ENCODE data around the gene KCNQ4. TPM values are rescaled to one million over a fixed set of nuclear protein-coding genes. Genes with fewer than 3 reads are reported as not detected.

KCNQ4 gene
- total and polyA plus RNA-seq, 7 experiments from 2014 or later = 0.10 to 0.97 (median 0.20) TPM; not detected in 1

DNA sequence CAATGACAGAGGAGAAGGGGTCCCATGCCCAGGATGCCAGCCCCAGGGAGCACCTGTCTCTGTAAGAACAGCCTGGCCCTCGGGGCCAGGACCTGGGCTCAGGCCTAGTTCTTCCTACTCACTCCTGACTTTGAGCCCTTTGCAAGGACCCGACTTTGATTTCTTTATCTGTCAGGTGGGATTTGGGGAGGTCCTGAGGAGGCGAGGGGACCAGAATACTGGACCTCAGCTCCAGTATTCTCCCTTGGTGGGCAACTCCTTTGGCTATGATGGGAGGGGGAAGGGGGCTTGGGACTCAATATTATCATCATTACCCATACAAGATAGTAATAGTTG lies 18.1 kb downstream of the KCNQ4 start:
- Histone ChIP-seq H3K9me3 (ENCODE audit: control insufficient read depth in 2 of 3, low read length in 3 of 3) (no peaks in the 10 kb centered on the region), H3K27me3 (ENCODE audit: control insufficient read depth in 2 of 2, insufficient read depth in 2 of 2, low read length in 2 of 2) (no peaks in the 10 kb centered on the region), H3K36me3 (ENCODE audit: control insufficient read depth in 2 of 3, insufficient read depth in 3 of 3, low read length in 3 of 3) (no peaks in the 10 kb centered on the region), H3K27ac (ENCODE audit: low read depth, low read length) (peak overlapping the region; percentile 77), H3K4me3 (ENCODE audit: low read length) (peak overlapping the region; percentile 65), H3K4me1 (ENCODE audit: control insufficient read depth in 2 of 2, insufficient read depth in 2 of 2, low read length in 2 of 2) (peaks cover 18 to 24% of the 10 kb centered on the region in 2 donors)
- peak overlapping the region; percentile 70 to 89 (median 78) for H3K4me3 Mint-ChIP-seq
- ChIA-PET POLR2A (interaction anchor here (0.8 to 1.5 kb wide), 2 partner anchors 17 to 28 kb away, joined by 3 read pairs; no protein-coding TSS in a partner anchor), CTCF (no interaction called here)
- peaks cover 0 to 3% (median 0%) of the 10 kb centered on the region in 11 donors for H3K9me3 Mint-ChIP-seq
- peaks cover 0 to 2% (median 0%) of the 10 kb centered on the region in 5 donors for H3K27me3 Mint-ChIP-seq
- H3K27ac Mint-ChIP-seq = peak overlapping the region; percentile 13 to 92 (median 79)
- DNase-seq (no peak), ATAC-seq (no peak)
- H3K36me3 Mint-ChIP-seq = no peaks in the 10 kb centered on the region
- peaks cover 15 to 46% (median 36%) of the 10 kb centered on the region in 7 donors for H3K4me1 Mint-ChIP-seq
- intact Hi-C loops (cut with micrococcal nuclease) = loop anchor here (1.0 to 2.0 kb wide), 8 partner anchors 17 to 271 kb away; partner anchors contain the start of genes CITED4 (in 2 of the 2), CTPS1 (in 1 of the 2), NFYC (in 1 of the 2) and RIMS3 (in 1 of the 2)

DNA sequence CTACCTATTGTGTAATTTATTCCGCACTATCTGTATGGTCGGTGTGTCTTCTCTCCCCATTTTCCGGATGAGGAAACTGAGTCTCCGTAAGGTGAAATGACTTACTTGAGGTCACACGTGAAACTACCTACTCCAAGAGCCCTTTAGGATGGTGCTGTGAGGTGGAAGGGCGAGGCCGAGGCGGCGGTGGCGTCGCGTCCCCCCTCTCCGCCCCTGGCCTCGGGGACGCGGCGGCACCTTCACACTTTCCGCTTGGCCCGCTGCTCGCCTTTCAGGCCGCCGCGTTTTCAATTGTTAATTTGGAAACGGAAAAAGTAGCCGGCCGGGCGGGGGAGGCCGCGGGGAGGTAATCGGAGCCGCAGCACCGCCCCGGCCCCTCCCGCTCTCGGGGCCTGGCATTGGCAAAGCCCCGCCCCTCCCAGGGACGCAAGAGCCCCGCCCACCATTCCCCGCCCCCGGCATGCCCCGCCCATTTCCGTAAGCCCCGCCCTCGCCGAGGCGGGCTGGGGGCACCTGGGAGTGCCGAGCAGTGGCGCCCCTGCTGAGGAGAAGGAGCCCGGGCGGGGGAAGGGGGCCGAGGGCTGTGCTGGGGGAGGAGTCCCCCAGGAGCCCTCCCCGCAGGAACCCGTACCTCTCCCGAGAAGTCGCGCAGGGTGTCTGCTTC lies 18.6 kb downstream of the KCNQ4 start:
- ATAC-seq (peak; percentile 98), DNase-seq (peak; percentile 76 to 87 (median 84))
- Mint-ChIP-seq H3K36me3 (no peaks in the 10 kb centered on the region), H3K27me3 (peaks cover 0 to 2% (median 0%) of the 10 kb centered on the region in 5 donors), H3K4me3 (peak overlapping the region; percentile 70 to 89 (median 78)), H3K9me3 (peaks cover 0 to 1% (median 0%) of the 10 kb centered on the region in 11 donors), H3K27ac (peak overlapping the region; percentile 69 to 92 (median 87)), H3K4me1 (peaks cover 15 to 41% (median 31%) of the 10 kb centered on the region in 7 donors)
- peak overlapping the region; percentile 77 for H3K27ac ChIP-seq (ENCODE audit: low read depth, low read length)
- POLR2A ChIA-PET = interaction anchor here (1.1 to 1.6 kb wide), 3 partner anchors 15 to 60 kb away, joined by 3 to 4 read pairs (median 4); partner anchors contain the start of gene CITED4
- CTCF ChIA-PET = interaction anchor here (1.2 kb wide), 1 partner anchor 13 kb away, joined by 3 read pairs; no protein-coding TSS in a partner anchor
- peaks cover 16 to 21% of the 10 kb centered on the region in 2 donors for H3K4me1 ChIP-seq (ENCODE audit: control insufficient read depth in 2 of 2, insufficient read depth in 2 of 2, low read length in 2 of 2)
- H3K36me3 ChIP-seq (ENCODE audit: control insufficient read depth in 2 of 3, insufficient read depth in 3 of 3, low read length in 3 of 3) = no peaks in the 10 kb centered on the region
- H3K4me3 ChIP-seq (ENCODE audit: low read length) = peak overlapping the region; percentile 65
- H3K9me3 ChIP-seq (ENCODE audit: control insufficient read depth in 2 of 3, low read length in 3 of 3) = no peaks in the 10 kb centered on the region
- H3K27me3 ChIP-seq (ENCODE audit: control insufficient read depth in 2 of 2, insufficient read depth in 2 of 2, low read length in 2 of 2) = no peaks in the 10 kb centered on the region
- intact Hi-C loops (cut with micrococcal nuclease) = loop anchor here (1.0 to 2.0 kb wide), 8 partner anchors 16 to 271 kb away; partner anchors contain the start of genes CITED4 (in 2 of the 2), CTPS1 (in 1 of the 2), NFYC (in 1 of the 2) and RIMS3 (in 1 of the 2)

DNA sequence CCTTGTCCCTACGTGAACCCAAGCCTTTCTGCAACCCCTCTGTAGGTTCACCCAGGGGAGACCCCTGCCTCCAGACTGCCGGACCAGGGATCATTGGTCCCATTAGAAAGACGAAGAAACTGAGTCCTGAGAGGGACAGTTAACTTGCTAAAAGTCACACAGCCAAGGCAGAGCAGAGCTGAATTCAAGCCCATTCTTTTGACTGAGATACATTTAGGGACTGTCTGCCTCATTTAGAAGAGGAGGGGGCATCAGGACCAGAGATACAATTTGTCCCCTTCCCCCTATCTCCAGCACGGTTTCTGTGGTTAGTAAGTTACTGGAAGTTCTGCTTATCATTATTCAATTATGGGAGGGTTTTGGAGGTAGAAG lies 19.1 kb downstream of the KCNQ4 start:
- Histone ChIP-seq H3K27me3 (ENCODE audit: control insufficient read depth in 2 of 2, insufficient read depth in 2 of 2, low read length in 2 of 2) (no peaks in the 10 kb centered on the region), H3K9me3 (ENCODE audit: control insufficient read depth in 2 of 3, low read length in 3 of 3) (no peaks in the 10 kb centered on the region), H3K36me3 (ENCODE audit: control insufficient read depth in 2 of 3, insufficient read depth in 3 of 3, low read length in 3 of 3) (no peaks in the 10 kb centered on the region), H3K4me1 (ENCODE audit: control insufficient read depth in 2 of 2, insufficient read depth in 2 of 2, low read length in 2 of 2) (peaks cover 13 to 16% of the 10 kb centered on the region in 2 donors), H3K4me3 (ENCODE audit: low read length) (peak overlapping the region; percentile 65), H3K27ac (ENCODE audit: low read depth, low read length) (peak overlapping the region; percentile 71)
- Mint-ChIP-seq H3K4me3 (peak overlapping the region; percentile 58 to 83 (median 72)), H3K4me1 (peaks cover 15 to 36% (median 25%) of the 10 kb centered on the region in 7 donors), H3K36me3 (no peaks in the 10 kb centered on the region), H3K27ac (peak overlapping the region; percentile 69 to 91 (median 87)), H3K9me3 (peaks cover 0 to 1% (median 0%) of the 10 kb centered on the region in 11 donors), H3K27me3 (peaks cover 0 to 2% (median 0%) of the 10 kb centered on the region in 5 donors)
- CTCF ChIA-PET = interaction anchor here (1.2 kb wide), 1 partner anchor 13 kb away, joined by 3 read pairs; no protein-coding TSS in a partner anchor
- ATAC-seq (no peak), DNase-seq (peak in 2 of 9 donors; percentile 18 to 23)
- POLR2A ChIA-PET = interaction anchor here (0.5 to 1.6 kb wide), 4 partner anchors 10 to 117 kb away, joined by 3 to 5 read pairs (median 4); partner anchors contain the start of gene CITED4
- intact Hi-C loops (cut with micrococcal nuclease) = loop anchor here (1.0 to 2.0 kb wide), 8 partner anchors 16 to 272 kb away; partner anchors contain the start of genes CITED4 (in 2 of the 2), CTPS1 (in 1 of the 2), NFYC (in 1 of the 2) and RIMS3 (in 1 of the 2)

GRCh38 chr1:40803447-40803846 lies 19.9 kb downstream of the KCNQ4 start:
- H3K9me3 Mint-ChIP-seq = peaks cover 0 to 1% (median 0%) of the 10 kb centered on the region in 11 donors
- peaks cover 0 to 2% (median 0%) of the 10 kb centered on the region in 5 donors for H3K27me3 Mint-ChIP-seq
- Histone ChIP-seq H3K4me1 (ENCODE audit: control insufficient read depth in 2 of 2, insufficient read depth in 2 of 2, low read length in 2 of 2) (peaks cover 13 to 14% of the 10 kb centered on the region in 2 donors), H3K9me3 (ENCODE audit: control insufficient read depth in 2 of 3, low read length in 3 of 3) (no peaks in the 10 kb centered on the region), H3K27ac (ENCODE audit: low read depth, low read length) (peak overlapping the region; percentile 71), H3K27me3 (ENCODE audit: control insufficient read depth in 2 of 2, insufficient read depth in 2 of 2, low read length in 2 of 2) (no peaks in the 10 kb centered on the region), H3K4me3 (ENCODE audit: low read length) (no peak overlapping the region), H3K36me3 (ENCODE audit: control insufficient read depth in 2 of 3, insufficient read depth in 3 of 3, low read length in 3 of 3) (no peaks in the 10 kb centered on the region)
- H3K4me1 Mint-ChIP-seq = peaks cover 14 to 31% (median 25%) of the 10 kb centered on the region in 7 donors
- no peaks in the 10 kb centered on the region for H3K36me3 Mint-ChIP-seq
- intact Hi-C loops (cut with micrococcal nuclease) = loop anchor here (2.0 kb wide), 4 partner anchors 37 to 273 kb away; partner anchors contain the start of genes CTPS1 (in 1 of the 2) and ZNF684 (in 1 of the 2)
- no peak for ATAC-seq
- DNase-seq = no peak
- peak overlapping the region in 8 of 9 donors; percentile 48 to 87 (median 78) for H3K27ac Mint-ChIP-seq
- CTCF ChIA-PET = interaction anchor here (1.2 kb wide), 1 partner anchor 12 kb away, joined by 3 read pairs; no protein-coding TSS in a partner anchor
- POLR2A ChIA-PET = interaction anchor here (0.6 to 1.6 kb wide), 4 partner anchors 10 to 59 kb away, joined by 3 to 4 read pairs (median 4); partner anchors contain the start of gene CITED4
- H3K4me3 Mint-ChIP-seq = peak overlapping the region in 7 of 10 donors; percentile 24 to 83 (median 52)

DNA sequence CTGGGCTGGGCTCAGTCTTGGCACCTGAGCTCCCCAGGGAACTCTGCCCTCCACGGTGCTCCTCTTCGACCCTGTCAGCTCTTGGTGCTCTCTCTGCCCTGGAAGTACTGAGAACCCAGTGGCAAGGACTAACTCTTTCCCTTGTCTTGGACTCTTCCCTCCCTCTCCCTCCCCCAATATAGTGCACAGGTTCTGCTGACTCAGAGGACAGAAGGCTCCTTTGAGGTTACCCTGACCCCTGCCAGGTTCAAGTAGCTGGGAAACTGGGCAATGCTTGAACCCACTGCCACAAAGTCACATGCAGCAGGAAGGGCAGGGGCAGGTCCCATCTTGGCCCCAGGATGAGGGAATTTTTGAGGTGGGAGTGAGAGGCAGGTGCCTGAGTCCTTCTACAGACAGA lies 20.3 kb downstream of the KCNQ4 start:
- peak overlapping the region; percentile 71 for H3K27ac ChIP-seq (ENCODE audit: low read depth, low read length)
- Mint-ChIP-seq H3K4me3 (no peak overlapping the region), H3K36me3 (no peaks in the 10 kb centered on the region), H3K27ac (peak overlapping the region in 6 of 9 donors; percentile 54 to 87 (median 78)), H3K4me1 (peaks cover 18 to 36% (median 29%) of the 10 kb centered on the region in 7 donors), H3K9me3 (peaks cover 0 to 1% (median 0%) of the 10 kb centered on the region in 11 donors), H3K27me3 (peaks cover 0 to 2% (median 0%) of the 10 kb centered on the region in 5 donors)
- ATAC-seq (no peak), DNase-seq (no peak)
- intact Hi-C loops (cut with micrococcal nuclease) = loop anchor here (2.0 kb wide), 4 partner anchors 37 to 273 kb away; partner anchors contain the start of genes CTPS1 (in 1 of the 2) and ZNF684 (in 1 of the 2)
- no peaks in the 10 kb centered on the region for H3K9me3 ChIP-seq (ENCODE audit: control insufficient read depth in 2 of 3, low read length in 3 of 3)
- H3K36me3 ChIP-seq (ENCODE audit: control insufficient read depth in 2 of 3, insufficient read depth in 3 of 3, low read length in 3 of 3) = no peaks in the 10 kb centered on the region
- H3K27me3 ChIP-seq (ENCODE audit: control insufficient read depth in 2 of 2, insufficient read depth in 2 of 2, low read length in 2 of 2) = no peaks in the 10 kb centered on the region
- CTCF ChIA-PET = interaction anchor here (1.2 kb wide), 1 partner anchor 11 kb away, joined by 3 read pairs; no protein-coding TSS in a partner anchor
- POLR2A ChIA-PET = interaction anchor here (0.6 to 1.6 kb wide), 2 partner anchors 55 to 59 kb away, joined by 3 to 4 read pairs; partner anchors contain the start of gene CITED4
- peaks cover 13 to 14% of the 10 kb centered on the region in 2 donors for H3K4me1 ChIP-seq (ENCODE audit: control insufficient read depth in 2 of 2, insufficient read depth in 2 of 2, low read length in 2 of 2)
- no peak overlapping the region for H3K4me3 ChIP-seq (ENCODE audit: low read length)

- Mint-ChIP-seq H3K4me3 (no peak overlapping the region), H3K36me3 (peaks cover 0 to 3% (median 0%) of the 10 kb centered on the region in 5 donors), H3K27ac (peak overlapping the region in 2 of 9 donors; percentile 19 to 38), H3K9me3 (peaks cover 0 to 3% (median 0%) of the 10 kb centered on the region in 11 donors), H3K27me3 (peaks cover 0 to 2% (median 0%) of the 10 kb centered on the region in 5 donors), H3K4me1 (peaks cover 20 to 41% (median 26%) of the 10 kb centered on the region in 7 donors)
- H3K4me3 ChIP-seq (ENCODE audit: low read length) = no peak overlapping the region
- no peak overlapping the region for H3K27ac ChIP-seq (ENCODE audit: low read depth, low read length)
- no peak for DNase-seq
- intact Hi-C loops (cut with micrococcal nuclease) = loop anchor here in 1 of 2 donors (5.0 kb wide), 1 partner anchor 171 kb away; the partner anchor contains the start of gene CTPS1
- CTCF ChIA-PET = interaction anchor here (1.4 kb wide), 1 partner anchor 41 kb away, joined by 3 read pairs; no protein-coding TSS in a partner anchor
- no peaks in the 10 kb centered on the region for H3K27me3 ChIP-seq (ENCODE audit: control insufficient read depth in 2 of 2, insufficient read depth in 2 of 2, low read length in 2 of 2)
- peaks cover 8 to 10% of the 10 kb centered on the region in 2 donors for H3K4me1 ChIP-seq (ENCODE audit: control insufficient read depth in 2 of 2, insufficient read depth in 2 of 2, low read length in 2 of 2)
- POLR2A ChIA-PET = interaction anchor here (1.0 kb wide), 1 partner anchor 32 kb away, joined by 3 read pairs; no protein-coding TSS in a partner anchor
- ATAC-seq = no peak
- no peaks in the 10 kb centered on the region for H3K36me3 ChIP-seq (ENCODE audit: control insufficient read depth in 2 of 3, insufficient read depth in 3 of 3, low read length in 3 of 3)
- H3K9me3 ChIP-seq (ENCODE audit: control insufficient read depth in 2 of 3, low read length in 3 of 3) = no peaks in the 10 kb centered on the region
Measured at GRCh38 chr1:40806240-40806639, 22.7 kb downstream of the KCNQ4 start.

Measured in naive thymus-derived CD4-positive, alpha-beta T cell (primary cell).